Measurements from ENCODE around the gene IRF9.

IRF9 gene

DNA sequence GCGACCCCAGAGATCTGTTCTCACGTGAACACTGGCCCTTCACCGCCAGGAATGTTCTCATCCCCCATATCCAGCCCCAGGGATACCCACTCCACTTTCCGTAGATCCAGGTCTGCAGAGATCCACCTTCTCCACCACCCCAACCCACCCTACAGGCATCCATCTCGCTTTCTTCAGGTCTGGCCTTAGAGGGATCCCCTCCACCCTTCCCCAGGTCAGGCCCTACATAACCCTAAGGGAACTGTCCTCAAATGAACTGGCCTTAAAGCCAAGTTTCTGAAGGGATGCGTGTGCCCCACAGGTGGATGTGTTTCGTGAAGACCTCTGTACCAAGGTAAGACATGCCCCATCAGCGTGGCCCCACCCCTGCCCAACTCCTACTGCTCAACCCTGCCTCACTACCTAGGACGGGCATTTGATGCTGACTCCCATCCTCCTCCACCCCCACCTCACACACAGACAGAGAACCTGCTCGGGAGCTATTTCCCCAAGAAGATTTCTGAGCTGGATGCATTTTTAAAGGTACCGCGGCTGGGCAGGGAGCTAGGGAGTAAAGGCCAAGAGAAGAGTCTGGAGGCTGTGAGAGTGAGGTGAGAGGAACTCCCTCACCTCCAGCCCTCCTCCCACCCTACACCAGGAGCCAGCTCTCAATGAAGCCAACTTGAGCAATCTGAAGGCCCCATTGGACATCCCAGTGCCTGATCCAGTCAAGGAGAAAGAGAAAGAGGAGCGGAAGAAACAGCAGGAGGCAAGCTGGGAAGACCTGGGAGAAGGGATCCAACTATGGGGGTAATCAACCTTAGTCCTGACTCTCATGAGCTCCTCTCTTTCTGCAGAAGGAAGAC, 24.2 kb upstream of the IRF9 start:
- H3K4me3 ChIP-seq (replicated peaks in 1 of 2; ENCODE audit: low read depth in 2 of 2, low read length in 2 of 2), result peak overlapping the region; percentile 76 to 89
- TF ChIP-seq, protein P1, sequence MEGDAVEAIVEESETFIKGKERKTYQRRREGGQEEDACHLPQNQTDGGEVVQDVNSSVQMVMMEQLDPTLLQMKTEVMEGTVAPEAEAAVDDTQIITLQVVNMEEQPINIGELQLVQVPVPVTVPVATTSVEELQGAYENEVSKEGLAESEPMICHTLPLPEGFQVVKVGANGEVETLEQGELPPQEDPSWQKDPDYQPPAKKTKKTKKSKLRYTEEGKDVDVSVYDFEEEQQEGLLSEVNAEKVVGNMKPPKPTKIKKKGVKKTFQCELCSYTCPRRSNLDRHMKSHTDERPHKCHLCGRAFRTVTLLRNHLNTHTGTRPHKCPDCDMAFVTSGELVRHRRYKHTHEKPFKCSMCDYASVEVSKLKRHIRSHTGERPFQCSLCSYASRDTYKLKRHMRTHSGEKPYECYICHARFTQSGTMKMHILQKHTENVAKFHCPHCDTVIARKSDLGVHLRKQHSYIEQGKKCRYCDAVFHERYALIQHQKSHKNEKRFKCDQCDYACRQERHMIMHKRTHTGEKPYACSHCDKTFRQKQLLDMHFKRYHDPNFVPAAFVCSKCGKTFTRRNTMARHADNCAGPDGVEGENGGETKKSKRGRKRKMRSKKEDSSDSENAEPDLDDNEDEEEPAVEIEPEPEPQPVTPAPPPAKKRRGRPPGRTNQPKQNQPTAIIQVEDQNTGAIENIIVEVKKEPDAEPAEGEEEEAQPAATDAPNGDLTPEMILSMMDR (IDR thresholded peaks at IDR 0.05; ENCODE audit: low read depth, low read length), result no peak
- no peak for DNase-seq (ENCODE audit: low read depth in 2 of 2)

- TF ChIP-seq, protein P1 (IDR thresholded peaks at IDR 0.05; ENCODE audit: low read depth, low read length), result no peak
- H3K4me3 ChIP-seq (replicated peaks in 1 of 2; ENCODE audit: low read depth in 2 of 2, low read length in 2 of 2), result no peak overlapping the region
- no peak for DNase-seq (ENCODE audit: low read depth in 2 of 2)
Measured at GRCh38 chr14:24137529-24138395, 23.3 kb upstream of the IRF9 start.

DNA sequence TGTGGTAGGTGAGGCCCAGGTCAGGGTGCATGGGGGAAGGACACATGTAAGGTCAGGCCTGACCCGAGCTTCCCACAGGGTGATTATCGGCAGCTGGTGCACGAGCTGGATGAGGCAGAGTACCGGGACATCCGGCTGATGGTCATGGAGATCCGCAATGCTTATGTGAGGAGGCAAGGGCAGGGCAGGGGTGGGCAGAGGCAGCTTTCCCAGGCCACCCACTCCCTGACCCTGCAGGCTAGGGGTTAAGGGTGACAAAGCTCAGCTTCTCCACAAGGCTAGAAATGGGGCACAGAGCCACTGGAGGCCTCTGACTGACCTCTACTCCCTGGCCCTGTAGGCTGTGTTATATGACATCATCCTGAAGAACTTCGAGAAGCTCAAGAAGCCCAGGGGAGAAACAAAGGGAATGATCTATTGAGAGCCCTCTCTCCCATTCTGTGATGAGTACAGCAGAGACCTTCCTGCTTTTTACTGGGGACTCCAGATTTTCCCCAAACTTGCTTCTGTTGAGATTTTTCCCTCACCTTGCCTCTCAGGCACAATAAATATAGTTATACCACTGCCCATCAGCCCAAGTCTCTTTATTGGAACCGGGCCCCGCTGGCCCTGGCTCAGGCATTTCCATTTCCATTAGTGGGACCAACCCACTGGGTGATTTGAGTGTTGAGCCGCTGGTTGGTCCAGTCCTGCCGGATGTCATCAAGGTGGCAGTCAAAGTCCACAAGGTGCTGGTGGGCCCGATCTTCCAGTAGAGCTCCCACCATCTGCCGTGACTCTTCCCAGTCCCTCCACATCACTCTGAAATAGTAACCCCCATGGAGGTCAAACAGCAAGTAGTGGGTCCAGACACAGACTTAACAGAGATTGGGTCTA, 22.4 kb upstream of the IRF9 start:
- H3K4me3 ChIP-seq (replicated peaks in 1 of 2; ENCODE audit: low read depth in 2 of 2, low read length in 2 of 2), result no peak overlapping the region
- TF ChIP-seq, protein P1 (IDR thresholded peaks at IDR 0.05; ENCODE audit: low read depth, low read length), result no peak
- no peak for DNase-seq (ENCODE audit: low read depth in 2 of 2)

GRCh38 chr14:24139272-24139934, 21.7 kb upstream of the IRF9 start:
- DNase-seq (ENCODE audit: low read depth in 2 of 2), result no peak
- TF ChIP-seq, protein P1 (IDR thresholded peaks at IDR 0.05; ENCODE audit: low read depth, low read length), result no peak
- H3K4me3 ChIP-seq (replicated peaks in 1 of 2; ENCODE audit: low read depth in 2 of 2, low read length in 2 of 2), result peak overlapping the region in 1 of 2 donors; percentile 94

DNA sequence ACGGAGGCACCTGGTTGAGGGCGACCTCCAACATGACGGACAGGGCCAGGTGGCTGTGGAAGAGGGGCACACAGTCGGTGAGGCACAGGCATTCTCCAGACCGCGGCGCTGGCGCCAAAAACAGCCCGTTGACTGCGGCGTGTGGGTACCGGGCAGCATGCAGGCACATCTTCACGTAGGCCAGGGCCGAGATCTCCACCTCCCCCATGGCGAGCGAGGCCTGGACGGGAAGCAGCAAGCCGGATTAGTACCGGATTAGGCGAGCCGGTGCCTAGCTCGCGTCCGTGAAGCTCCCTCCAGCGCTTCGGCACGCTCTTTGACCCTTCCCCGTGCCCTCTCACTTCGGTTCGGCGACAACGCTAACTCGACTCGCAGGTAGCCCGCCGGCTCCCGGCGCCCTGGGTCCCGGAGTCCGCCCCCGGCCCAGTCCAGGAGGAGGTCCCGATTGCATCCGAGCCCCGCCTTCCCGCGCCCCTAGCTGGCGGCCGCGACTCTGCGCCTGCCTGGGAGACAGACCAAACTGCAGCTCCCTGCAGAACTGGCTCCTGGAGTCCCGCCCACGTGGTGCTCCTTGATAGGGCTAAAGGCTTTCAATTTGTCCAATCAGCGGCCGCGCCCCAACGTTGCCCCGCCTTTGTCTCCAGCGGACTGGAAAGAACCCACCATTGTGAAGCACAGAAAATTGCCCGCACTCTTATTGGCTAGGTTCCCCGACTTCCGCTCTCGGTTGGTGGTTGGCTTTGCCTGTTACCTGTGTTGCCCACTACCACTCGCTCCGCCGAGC, 19.8 kb upstream of the IRF9 start, which contains the start of gene EMC9:
Gene EMC9, minus strand, starts transcription at position 495 of the 784 bp plus-strand sequence. Its CDS starts 287 bp downstream, at position 208.
- TF ChIP-seq, protein P1 (IDR thresholded peaks at IDR 0.05; ENCODE audit: low read depth, low read length), result peak; percentile 55
- peak within 1 kb of the TSS; percentile 80 to 94 for H3K4me3 ChIP-seq (replicated peaks in 1 of 2; ENCODE audit: low read depth in 2 of 2, low read length in 2 of 2)
- peak; percentile 99 for DNase-seq (ENCODE audit: low read depth in 2 of 2)

Measured in cardiac fibroblast (primary cell).